ENCODE measurements around the gene EXOC4. TPM values are rescaled to one million over a fixed set of nuclear protein-coding genes. Genes with fewer than 3 reads are reported as not detected.
A peak's percentile ranks its signal among the peaks of the same experiment; 100 is the strongest.

The EXOC4 gene
- total RNA-seq, 4 donors from 2014 or later: 36.9 to 78.0 (median 52.2) TPM

- peak; percentile 51 to 66 for ATAC-seq
- Histone ChIP-seq H3K9me3 (no peaks in the 10 kb centered on the region), H3K36me3 (no peaks in the 10 kb centered on the region), H3K4me3 (no peak overlapping the region), H3K27me3 (no peaks in the 10 kb centered on the region), H3K4me1 (peaks cover 21% of the 10 kb centered on the region in 2 donors), H3K27ac (no peak overlapping the region)
- no peak for TF ChIP-seq POLR2A (IDR thresholded peaks at IDR 0.05)
- TF ChIP-seq CTCF (IDR thresholded peaks at IDR 0.05 in 4 of 5, conservative IDR thresholded peaks at IDR 0.05 in 1 of 5): no peak
- in situ Hi-C loops (cut with MboI; ENCODE audit: low sequenced_read_pairs in 4 of 4): no loop called here
- no peak for DNase-seq
- intact Hi-C loops (cut with DNase I; ENCODE audit: low total_unique reads): no loop called here
These were observed 226.7 kb downstream of the EXOC4 start for GRCh38 chr7:133479456-133480065.

- in situ Hi-C loops (cut with MboI; ENCODE audit: low sequenced_read_pairs in 4 of 4) (no loop called here), intact Hi-C loops (cut with DNase I; ENCODE audit: low total_unique reads) (no loop called here)
- no peak for DNase-seq
- no peak overlapping the region for H3K4me3 ChIP-seq
- H3K4me1 ChIP-seq: peaks cover 21% of the 10 kb centered on the region in 2 donors
- TF ChIP-seq CTCF (IDR thresholded peaks at IDR 0.05 in 4 of 5, conservative IDR thresholded peaks at IDR 0.05 in 1 of 5) (no peak), POLR2A (IDR thresholded peaks at IDR 0.05) (no peak)
- H3K27me3 ChIP-seq: no peaks in the 10 kb centered on the region
- no peak for ATAC-seq
- no peaks in the 10 kb centered on the region for H3K9me3 ChIP-seq
- no peaks in the 10 kb centered on the region for H3K36me3 ChIP-seq
- no peak overlapping the region for H3K27ac ChIP-seq
These were observed 228.0 kb downstream of the EXOC4 start for GRCh38 chr7:133480868-133481267.

- intact Hi-C loops (cut with DNase I; ENCODE audit: low total_unique reads) (no loop called here), in situ Hi-C loops (cut with MboI; ENCODE audit: low sequenced_read_pairs in 4 of 4) (no loop called here)
- Histone ChIP-seq H3K9me3 (no peaks in the 10 kb centered on the region), H3K27ac (no peak overlapping the region), H3K27me3 (no peaks in the 10 kb centered on the region), H3K4me1 (peaks cover 21% of the 10 kb centered on the region in 2 donors), H3K36me3 (no peaks in the 10 kb centered on the region), H3K4me3 (no peak overlapping the region)
- DNase-seq: no peak
- ATAC-seq: peak in 1 of 2 donors; percentile 70
- TF ChIP-seq CTCF (IDR thresholded peaks at IDR 0.05 in 4 of 5, conservative IDR thresholded peaks at IDR 0.05 in 1 of 5) (no peak), POLR2A (IDR thresholded peaks at IDR 0.05) (no peak)
These were observed 228.8 kb downstream of the EXOC4 start for GRCh38 chr7:133481676-133482075.

GRCh38 chr7:133482599-133482998 is 229.7 kb downstream of the EXOC4 start:
- Histone ChIP-seq H3K4me1 (peaks cover 16 to 20% of the 10 kb centered on the region in 2 donors), H3K36me3 (no peaks in the 10 kb centered on the region), H3K9me3 (no peaks in the 10 kb centered on the region), H3K4me3 (no peak overlapping the region), H3K27ac (no peak overlapping the region), H3K27me3 (no peaks in the 10 kb centered on the region)
- intact Hi-C loops (cut with DNase I; ENCODE audit: low total_unique reads): no loop called here
- ATAC-seq: no peak
- in situ Hi-C loops (cut with MboI; ENCODE audit: low sequenced_read_pairs in 4 of 4): no loop called here
- DNase-seq: no peak
- no peak for TF ChIP-seq POLR2A (IDR thresholded peaks at IDR 0.05)
- TF ChIP-seq CTCF (IDR thresholded peaks at IDR 0.05 in 4 of 5, conservative IDR thresholded peaks at IDR 0.05 in 1 of 5): no peak

GRCh38 chr7:133484086-133484485 is 231.2 kb downstream of the EXOC4 start:
- H3K36me3 ChIP-seq: no peaks in the 10 kb centered on the region
- H3K27ac ChIP-seq: no peak overlapping the region
- no peak overlapping the region for H3K4me3 ChIP-seq
- ATAC-seq (no peak), DNase-seq (no peak)
- in situ Hi-C loops (cut with MboI; ENCODE audit: low sequenced_read_pairs in 4 of 4) (no loop called here), intact Hi-C loops (cut with DNase I; ENCODE audit: low total_unique reads) (no loop called here)
- H3K27me3 ChIP-seq: no peaks in the 10 kb centered on the region
- TF ChIP-seq CTCF (IDR thresholded peaks at IDR 0.05 in 4 of 5, conservative IDR thresholded peaks at IDR 0.05 in 1 of 5) (no peak), POLR2A (IDR thresholded peaks at IDR 0.05) (no peak)
- H3K4me1 ChIP-seq: peaks cover 5 to 12% of the 10 kb centered on the region in 2 donors
- no peaks in the 10 kb centered on the region for H3K9me3 ChIP-seq

Data from gastrocnemius medialis (tissue), 4 donors.